IMR-90 (cell line): ENCODE data around the gene FOXK2. TPM values are rescaled to one million over a fixed set of nuclear protein-coding genes. Genes with fewer than 3 reads are reported as not detected.
"Not testable (repeated sequence)": the region's sequence is repeated elsewhere in the genome, so short reads cannot be mapped to it uniquely, and the experiment has no call there.

Experiments used
- ATAC-seq: fragments of 200-7000 bp; cut with Tn5 transposase; 2 replicates; pipeline ENCODE4 v1.9.1; 2020; ENCODE audit warnings: low read depth, mild to moderate bottlenecking, moderate library complexity
- BruUV-seq: library from RNA; stranded (reverse); fragments of 400-500 nt; replicated peaks from 2 replicates; lab custom pipeline; 2021; lab: Mats Ljungman, UMichigan
- CTCF ChIA-PET: fragments of 300-600 bp; formaldehyde crosslinking; extraction: SDS; loops from one replicate; lab custom pipeline; 2021; ENCODE audit warnings: antibody characterized with exemption; lab: Yijun Ruan, JAX
- POLR2A ChIA-PET: fragments of 300-600 bp; sonication (Branson Sonifier 250); formaldehyde crosslinking; loops from one replicate; lab custom pipeline; 2022; ENCODE audit warnings: antibody characterized with exemption; ENCODE audit not compliant: unreplicated experiment; lab: Charles Lee
- DNase-seq: peaks from one replicate; pipeline ENCODE4 v3.0.0; 2013
- H2AFZ ChIP-seq: replicated peaks from 2 replicates; pipeline ENCODE3; 2013; ENCODE audit warnings: low read length, mild to moderate bottlenecking; ENCODE audit not compliant: poor library complexity
- H2AK5ac ChIP-seq: 2 replicates; pipeline ENCODE4 v1.6.1; 2013; ENCODE audit warnings: low read depth, low read length, inconsistent platforms
- H2AK9ac ChIP-seq: replicated peaks from 2 replicates; pipeline ENCODE3; 2013; ENCODE audit warnings: mild to moderate bottlenecking, low read depth, low read length, moderate library complexity; ENCODE audit not compliant: poor library complexity
- H2BK120ac ChIP-seq: 2 replicates; pipeline ENCODE4 v1.6.1; 2013; ENCODE audit warnings: low read depth, low read length, inconsistent platforms
- H2BK15ac ChIP-seq: 3 replicates; pipeline ENCODE4 v1.6.1; 2013; ENCODE audit warnings: low read depth, low read length, inconsistent platforms
- H2BK20ac ChIP-seq: 2 replicates; pipeline ENCODE4 v1.6.1; 2013; ENCODE audit warnings: low read depth, mild to moderate bottlenecking, inconsistent platforms, low read length, moderate library complexity
- H2BK5ac ChIP-seq: 2 replicates; pipeline ENCODE4 v1.6.1; 2013; ENCODE audit warnings: mild to moderate bottlenecking, low read depth, low read length, inconsistent platforms; ENCODE audit not compliant: poor library complexity, severe bottlenecking
- H3K14ac ChIP-seq: replicated peaks from 2 replicates; pipeline ENCODE4 v1.6.1; 2013; ENCODE audit warnings: low read depth, low read length, inconsistent platforms
- H3K18ac ChIP-seq: 2 replicates; pipeline ENCODE4 v1.6.1; 2013; ENCODE audit warnings: low read depth, low read length, control low read depth
- H3K23ac ChIP-seq: 2 replicates; pipeline ENCODE4 v1.6.1; 2013; ENCODE audit warnings: low read depth, low read length, inconsistent platforms
- H3K27ac ChIP-seq: 2 replicates; pipeline ENCODE4 v1.5.1; 2013; ENCODE audit warnings: mild to moderate bottlenecking, control low read depth, low read length; ENCODE audit not compliant: insufficient read depth
- H3K27me3 ChIP-seq: 2 replicates; pipeline ENCODE4 v1.6.1; 2013; ENCODE audit warnings: low read length; ENCODE audit not compliant: control insufficient read depth, insufficient read depth
- H3K36me3 ChIP-seq: 2 replicates; pipeline ENCODE4 v1.6.1; 2013; ENCODE audit warnings: low read length, mixed read lengths; ENCODE audit not compliant: control insufficient read depth, insufficient read depth
- H3K4ac ChIP-seq: 2 replicates; pipeline ENCODE4 v1.6.1; 2013; ENCODE audit warnings: low read depth, low read length, inconsistent platforms
- H3K4me1 ChIP-seq: 2 replicates; pipeline ENCODE4 v1.6.1; 2013; ENCODE audit warnings: low read length, mixed read lengths; ENCODE audit not compliant: control insufficient read depth, insufficient read depth
- H3K4me2 ChIP-seq: 2 replicates; pipeline ENCODE4 v1.6.1; 2013; ENCODE audit warnings: low read depth, mild to moderate bottlenecking, control low read depth, low read length, moderate library complexity
- H3K4me3 ChIP-seq: 2 replicates; pipeline ENCODE4 v1.5.1; 2013; ENCODE audit warnings: low read depth, mild to moderate bottlenecking, control low read depth, low read length, moderate library complexity; ENCODE audit not compliant: insufficient read depth
- H3K56ac ChIP-seq: 2 replicates; pipeline ENCODE4 v1.6.1; 2013; ENCODE audit warnings: low read length, inconsistent platforms; ENCODE audit not compliant: insufficient read depth; ENCODE audit errors: extremely low read depth
- H3K79me1 ChIP-seq, 2 experiments: 2 replicates each; pipeline ENCODE4 v1.6.1; 2013; ENCODE audit warnings: low read length in 2 of 2, inconsistent platforms in 1 of 2, low read depth in 1 of 2
- H3K9ac ChIP-seq: 2 replicates; pipeline ENCODE4 v1.6.1; 2013; ENCODE audit warnings: low read depth, low read length, control low read depth
- H3K9me1 ChIP-seq: 2 replicates; pipeline ENCODE4 v1.6.1; 2013; ENCODE audit warnings: low read length, inconsistent platforms; ENCODE audit not compliant: insufficient read depth
- H3K9me3 ChIP-seq: 2 replicates; pipeline ENCODE4 v1.6.1; 2013; ENCODE audit warnings: low read length; ENCODE audit not compliant: control insufficient read depth, insufficient read depth
- H4K20me1 ChIP-seq: 2 replicates; pipeline ENCODE4 v1.6.1; 2013; ENCODE audit warnings: low read length, inconsistent platforms; ENCODE audit not compliant: insufficient read depth
- H4K5ac ChIP-seq: 2 replicates; pipeline ENCODE4 v1.6.1; 2013; ENCODE audit warnings: mild to moderate bottlenecking, low read depth, low read length, control low read depth
- H4K8ac ChIP-seq, 2 experiments: 2 replicates each; pipeline ENCODE4 v1.6.1; 2013; ENCODE audit warnings: low read depth in 2 of 2, low read length in 2 of 2, control low read depth in 1 of 2, inconsistent platforms in 1 of 2
- H4K91ac ChIP-seq: 2 replicates; pipeline ENCODE4 v1.6.1; 2013; ENCODE audit warnings: low read depth, low read length, inconsistent platforms; ENCODE audit not compliant: insufficient read depth
- WGBS, 2 experiments: methylation state at CpG; one replicate each; pipeline versions ENCODE4 v1.1.5 to v1.1.7; 2013; ENCODE audit warnings: missing lambda C conversion rate in 2 of 2; ENCODE audit not compliant: insufficient read length in 1 of 2; ENCODE audit errors: extremely low coverage in 2 of 2; 5-methylcytosine and 5-hydroxymethylcytosine counted together
- dilution Hi-C: fragments of 300-500 bp; cut with HindIII; formaldehyde crosslinking; loops from one replicate; pipeline ENCODE4 v1.14.3; 2018; ENCODE audit warnings: low sequenced_read_pairs; ENCODE audit not compliant: unreplicated experiment
- in situ Hi-C: fragments of 300-500 bp; cut with MboI; formaldehyde crosslinking; loops from 3 replicates; pipeline ENCODE4 v1.14.3; 2019; ENCODE audit warnings: low sequenced_read_pairs, inconsistent platforms, mixed read lengths
- intact Hi-C: fragments of 100-400 bp; cut with micrococcal nuclease; formaldehyde crosslinking; loops from 2 replicates; pipeline ENCODE4 v1.10.0; 2022
- polyA plus RNA-seq, 3 experiments: library from polyadenylated mRNA; depleted of rRNA; stranded (reverse); fragments of >200 nt; gene quantifications; 2 replicates each; pipeline ENCODE4 v1.2.3, GENCODE V29; 2012; ENCODE audit warnings: low replicate concordance in 1 of 3
- total RNA-seq: library from RNA; depleted of rRNA; stranded (reverse); fragments of >200 nt; gene quantifications from 2 replicates; pipeline ENCODE4 v1.2.3, GENCODE V29; 2012

Gene FOXK2
- total and polyA plus RNA-seq, 2 of the 4 experiments (the other 2 are of a cell fraction), result 12.5 to 20.0 TPM

DNA sequence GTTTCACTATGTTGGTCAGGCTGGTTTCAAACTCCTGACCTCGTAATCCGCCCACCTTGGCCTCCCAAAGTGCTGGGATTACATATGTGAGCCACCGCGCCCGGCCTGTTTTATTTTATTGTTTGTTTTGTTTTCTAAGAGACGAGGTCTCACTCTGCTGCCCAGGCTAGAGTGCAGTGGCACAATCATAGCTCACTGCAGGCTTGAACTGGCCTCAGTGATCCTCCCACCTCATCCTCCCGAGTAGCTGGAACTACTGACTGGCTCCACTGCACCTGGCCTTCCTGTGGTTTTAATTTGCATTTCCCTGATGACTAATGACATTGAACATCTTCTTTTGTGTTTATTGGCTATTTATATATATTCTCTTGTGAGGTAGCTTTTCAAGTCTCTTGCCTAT lies 13.1 kb upstream of the FOXK2 start:
- H4K8ac ChIP-seq, H3K18ac ChIP-seq, ATAC-seq, H3K4me1 ChIP-seq, dilution Hi-C loops, H2AFZ ChIP-seq, H3K27ac ChIP-seq, H3K79me1 ChIP-seq, H3K36me3 ChIP-seq, BruUV-seq, H3K9me3 ChIP-seq, H2AK5ac ChIP-seq, H2BK20ac ChIP-seq, H3K14ac ChIP-seq, CTCF ChIA-PET, H3K56ac ChIP-seq, H3K23ac ChIP-seq, H3K9me1 ChIP-seq, H4K91ac ChIP-seq, H2AK9ac ChIP-seq, H3K4me3 ChIP-seq, H4K20me1 ChIP-seq, H2BK120ac ChIP-seq, H2BK15ac ChIP-seq, H2BK5ac ChIP-seq, H3K4ac ChIP-seq, in situ Hi-C loops, H3K27me3 ChIP-seq, DNase-seq, H3K4me2 ChIP-seq, intact Hi-C loops, H3K9ac ChIP-seq, H4K5ac ChIP-seq: not testable (repeated sequence)
- POLR2A ChIA-PET, result interaction anchor here (1.1 kb wide), 1 partner anchor 13 kb away, joined by 4 read pairs; the partner anchor contains the start of gene FOXK2
- WGBS, 2 experiments, result no CpG with 5 or more reads among the region's 7 CpGs
